ENCODE data around the gene UNC13A.
A peak's percentile ranks its signal among the peaks of the same experiment; 100 is the strongest.

The UNC13A gene

GRCh38 chr19:17673937-17674799 is 14.0 kb downstream of the UNC13A start:
- DNase-seq (ENCODE audit: insufficient read length, low spot score) (no peak), FAIRE-seq (no peak)

GRCh38 chr19:17671906-17672305 is 16.2 kb downstream of the UNC13A start:
- DNase-seq (ENCODE audit: insufficient read length, low spot score) = no peak
- peak; percentile 77 for FAIRE-seq

- DNase-seq (ENCODE audit: insufficient read length, low spot score) (no peak), FAIRE-seq (no peak)
Measured at GRCh38 chr19:17669419-17669818, 18.7 kb downstream of the UNC13A start.

GRCh38 chr19:17665058-17665457 is 23.1 kb downstream of the UNC13A start:
- DNase-seq (ENCODE audit: insufficient read length, low spot score) = no peak
- no peak for FAIRE-seq

- no peak for DNase-seq (ENCODE audit: insufficient read length, low spot score)
Measured at GRCh38 chr19:17659996-17660395, 28.2 kb downstream of the UNC13A start.

GRCh38 chr19:17658666-17659065 is 29.5 kb downstream of the UNC13A start:
- DNase-seq (ENCODE audit: insufficient read length, low spot score) (no peak), FAIRE-seq (no peak)

More at GRCh38 chr19:17659996-17660395, 28.2 kb downstream of the UNC13A start:
- FAIRE-seq = no peak

GRCh38 chr19:17658240-17658639 is 29.9 kb downstream of the UNC13A start:
- DNase-seq (ENCODE audit: insufficient read length, low spot score) (no peak), FAIRE-seq (no peak)

- no peak for DNase-seq (ENCODE audit: insufficient read length, low spot score)
- FAIRE-seq = no peak
Measured at GRCh38 chr19:17656970-17657369, 31.2 kb downstream of the UNC13A start.

- no peak for DNase-seq (ENCODE audit: insufficient read length, low spot score)
- no peak for FAIRE-seq
Measured at GRCh38 chr19:17655751-17656472, 32.2 kb downstream of the UNC13A start.

- DNase-seq (ENCODE audit: insufficient read length, low spot score) = peak; percentile 34
- no peak for FAIRE-seq
Measured at GRCh38 chr19:17654993-17655392, 33.2 kb downstream of the UNC13A start.

- DNase-seq (ENCODE audit: insufficient read length, low spot score) (no peak), FAIRE-seq (no peak)
Measured at GRCh38 chr19:17652627-17653026, 35.5 kb downstream of the UNC13A start.

GRCh38 chr19:17648786-17649185 is 39.4 kb downstream of the UNC13A start:
- DNase-seq (ENCODE audit: insufficient read length, low spot score) (no peak), FAIRE-seq (no peak)

GRCh38 chr19:17648097-17648660 is 40.0 kb downstream of the UNC13A start:
- FAIRE-seq (no peak), DNase-seq (ENCODE audit: insufficient read length, low spot score) (no peak)

- no peak for DNase-seq (ENCODE audit: insufficient read length, low spot score)
- FAIRE-seq = no peak
Measured at GRCh38 chr19:17647071-17648020, 40.8 kb downstream of the UNC13A start.

GRCh38 chr19:17646441-17646840 is 41.7 kb downstream of the UNC13A start:
- FAIRE-seq (no peak), DNase-seq (ENCODE audit: insufficient read length, low spot score) (no peak)

- DNase-seq (ENCODE audit: insufficient read length, low spot score) (no peak), FAIRE-seq (no peak)
Measured at GRCh38 chr19:17645339-17645963, 42.7 kb downstream of the UNC13A start.

GRCh38 chr19:17642656-17643055 is 45.5 kb downstream of the UNC13A start:
- DNase-seq (ENCODE audit: insufficient read length, low spot score) (no peak), FAIRE-seq (no peak)

GRCh38 chr19:17641846-17642245 is 46.3 kb downstream of the UNC13A start:
- DNase-seq (ENCODE audit: insufficient read length, low spot score) (no peak), FAIRE-seq (no peak)

- FAIRE-seq (no peak), DNase-seq (ENCODE audit: insufficient read length, low spot score) (no peak)
Measured at GRCh38 chr19:17641181-17641580, 47.0 kb downstream of the UNC13A start.

- FAIRE-seq (peak; percentile 64), DNase-seq (ENCODE audit: insufficient read length, low spot score) (no peak)
Measured at GRCh38 chr19:17633700-17634099, 54.5 kb downstream of the UNC13A start.

All from HTR-8/SVneo (cell line).